Measurements from ENCODE around the gene ZNF500. TPM values are rescaled to one million over a fixed set of nuclear protein-coding genes. Genes with fewer than 3 reads are reported as not detected.

The ZNF500 gene
- total RNA-seq, 1 experiment from 2014 or later: 23.6 TPM

DNA sequence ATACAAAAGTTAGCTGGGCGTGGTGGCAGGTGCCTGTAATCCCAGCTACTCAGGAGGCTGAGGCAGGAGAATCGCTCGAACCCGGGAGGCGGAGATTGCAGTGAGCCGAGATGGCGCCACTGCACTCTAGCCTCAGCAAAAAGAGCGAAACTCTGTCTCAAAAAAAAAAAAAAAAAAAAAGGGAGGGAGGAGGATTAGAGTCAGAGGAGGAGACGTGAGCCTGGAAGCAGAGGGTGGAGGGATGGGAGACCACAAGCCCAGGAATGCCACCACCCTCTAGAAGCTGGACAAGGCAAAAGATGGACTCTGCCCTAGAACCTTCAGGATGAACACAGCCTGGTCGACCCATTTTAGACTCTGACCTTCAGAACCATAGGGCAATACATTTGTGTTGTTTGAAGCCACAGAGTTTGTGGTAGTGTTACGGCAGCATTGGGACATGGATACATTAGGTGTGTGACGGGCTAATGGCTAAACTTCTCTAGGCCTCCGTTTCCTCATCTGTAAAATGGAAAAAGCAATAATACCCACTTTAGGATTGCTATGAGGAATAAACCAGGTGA is 26.1 kb upstream of the ZNF500 start:
- Mint-ChIP-seq H3K27me3 (ENCODE audit: unreplicated experiment) (no peaks in the 10 kb centered on the region), H3K4me1 (ENCODE audit: low read depth, unreplicated experiment) (peaks cover 22% of the 10 kb centered on the region), H3K9me3 (ENCODE audit: low read depth, unreplicated experiment) (no peaks in the 10 kb centered on the region), H3K36me3 (ENCODE audit: insufficient read depth, unreplicated experiment) (peaks cover 38% of the 10 kb centered on the region), H3K27ac (ENCODE audit: unreplicated experiment) (no peak overlapping the region), H3K4me3 (ENCODE audit: low read depth, unreplicated experiment) (no peak overlapping the region)
- TF ChIP-seq CTCF (IDR thresholded peaks at IDR 0.05; ENCODE audit: unreplicated experiment): no peak
- CTCF ChIA-PET: no interaction called here
- no peak for DNase-seq
- intact Hi-C loops (cut with micrococcal nuclease; ENCODE audit: unreplicated experiment): no loop called here
- BruUV-seq (replicated peaks): no TSS peak

DNA sequence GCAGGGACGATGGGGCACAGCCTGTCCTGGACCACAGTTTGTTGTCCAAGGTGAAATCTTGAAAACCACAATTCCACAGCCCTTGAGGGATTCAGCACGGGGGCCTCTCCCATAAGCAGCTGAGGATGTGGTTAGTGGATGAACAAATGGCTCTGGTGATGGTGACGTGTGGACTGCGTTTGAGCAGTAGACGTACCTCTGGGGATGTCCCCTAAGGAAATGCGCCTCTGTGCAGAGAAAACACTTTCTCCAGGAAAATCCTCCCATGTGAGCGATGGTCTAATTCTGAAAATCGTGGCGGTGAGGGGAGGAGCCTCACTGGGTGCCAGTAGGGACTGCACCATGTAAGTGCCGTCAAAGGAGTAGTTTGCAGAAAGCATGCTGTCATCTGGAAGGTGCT is 23.9 kb upstream of the ZNF500 start:
- Mint-ChIP-seq H3K9me3 (ENCODE audit: low read depth, unreplicated experiment) (no peaks in the 10 kb centered on the region), H3K4me1 (ENCODE audit: low read depth, unreplicated experiment) (peaks cover 27% of the 10 kb centered on the region), H3K27ac (ENCODE audit: unreplicated experiment) (peak overlapping the region; percentile 61), H3K36me3 (ENCODE audit: insufficient read depth, unreplicated experiment) (peaks cover 23% of the 10 kb centered on the region), H3K4me3 (ENCODE audit: low read depth, unreplicated experiment) (no peak overlapping the region), H3K27me3 (ENCODE audit: unreplicated experiment) (no peaks in the 10 kb centered on the region)
- BruUV-seq (replicated peaks): no TSS peak
- intact Hi-C loops (cut with micrococcal nuclease; ENCODE audit: unreplicated experiment): no loop called here
- CTCF ChIA-PET: no interaction called here
- TF ChIP-seq CTCF (IDR thresholded peaks at IDR 0.05; ENCODE audit: unreplicated experiment): no peak
- DNase-seq: no peak

- Mint-ChIP-seq H3K27me3 (ENCODE audit: unreplicated experiment) (no peaks in the 10 kb centered on the region), H3K4me3 (ENCODE audit: low read depth, unreplicated experiment) (no peak overlapping the region), H3K4me1 (ENCODE audit: low read depth, unreplicated experiment) (peaks cover 27% of the 10 kb centered on the region), H3K36me3 (ENCODE audit: insufficient read depth, unreplicated experiment) (peaks cover 16% of the 10 kb centered on the region), H3K9me3 (ENCODE audit: low read depth, unreplicated experiment) (no peaks in the 10 kb centered on the region), H3K27ac (ENCODE audit: unreplicated experiment) (no peak overlapping the region)
- no peak for DNase-seq
- no peak for TF ChIP-seq CTCF (IDR thresholded peaks at IDR 0.05; ENCODE audit: unreplicated experiment)
- CTCF ChIA-PET: no interaction called here
- intact Hi-C loops (cut with micrococcal nuclease; ENCODE audit: unreplicated experiment): no loop called here
- BruUV-seq (replicated peaks): no TSS peak
Measured at GRCh38 chr16:4790261-4790660, 23.3 kb upstream of the ZNF500 start.

GRCh38 chr16:4788910-4789309 is 21.9 kb upstream of the ZNF500 start:
- intact Hi-C loops (cut with micrococcal nuclease; ENCODE audit: unreplicated experiment): no loop called here
- Mint-ChIP-seq H3K4me3 (ENCODE audit: low read depth, unreplicated experiment) (no peak overlapping the region), H3K4me1 (ENCODE audit: low read depth, unreplicated experiment) (peaks cover 27% of the 10 kb centered on the region), H3K9me3 (ENCODE audit: low read depth, unreplicated experiment) (no peaks in the 10 kb centered on the region), H3K27me3 (ENCODE audit: unreplicated experiment) (no peaks in the 10 kb centered on the region), H3K36me3 (ENCODE audit: insufficient read depth, unreplicated experiment) (peaks cover 13% of the 10 kb centered on the region), H3K27ac (ENCODE audit: unreplicated experiment) (no peak overlapping the region)
- TF ChIP-seq CTCF (IDR thresholded peaks at IDR 0.05; ENCODE audit: unreplicated experiment): no peak
- CTCF ChIA-PET: interaction anchor here (0.6 to 1.1 kb wide), 2 partner anchors 139 to 191 kb away, joined by 4 to 5 read pairs; no protein-coding TSS in a partner anchor
- BruUV-seq (replicated peaks): no TSS peak
- no peak for DNase-seq
